Heart right ventricle (tissue), 16 donors: Measurements from ENCODE around the gene RNMT. TPM values are rescaled to one million over a fixed set of nuclear protein-coding genes. Genes with fewer than 3 reads are reported as not detected.

ENCODE experiments used
- ATAC-seq, 8 donors: fragments of 200-7000 bp; cut with Tn5 transposase; one replicate each; pipeline ENCODE4 v1.9.1; 2020; ENCODE audit warnings: mild to moderate bottlenecking in 8 of 8, moderate library complexity in 8 of 8, moderate number of reproducible peaks in 1 of 8
- DNase-seq, 2 donors: peaks; one replicate each; pipeline ENCODE4 v3.0.0-alpha.2; 2020
- H3K27ac ChIP-seq, 10 donors: fragments of 200-600 bp; sonication (generic) in 2 of 10; one replicate each; pipeline versions ENCODE4 v1.5.0 to v1.8.0; 2020 to 2022; ENCODE audit warnings: mild to moderate bottlenecking in 3 of 10
- H3K27me3 ChIP-seq, 7 donors: fragments of 200-600 bp; one replicate each; pipeline ENCODE4 v1.8.0; 2021 to 2022; ENCODE audit warnings: mild to moderate bottlenecking in 2 of 7
- H3K36me3 ChIP-seq, 9 donors: fragments of 200-600 bp; sonication (generic) in 1 of 9; one replicate each; pipeline versions ENCODE4 v1.5.0 to v1.8.0; 2020 to 2022; ENCODE audit warnings: mild to moderate bottlenecking in 2 of 9
- H3K4me1 ChIP-seq, 9 donors: fragments of 200-600 bp; sonication (generic) in 1 of 9; one replicate each; pipeline versions ENCODE4 v1.5.0 to v1.8.0; 2020 to 2022; ENCODE audit warnings: mild to moderate bottlenecking in 4 of 9
- H3K4me3 ChIP-seq, 10 donors: fragments of 200-600 bp; sonication (generic) in 2 of 10; one replicate each; pipeline versions ENCODE4 v1.5.0 to v1.8.0; 2020 to 2022; ENCODE audit warnings: mild to moderate bottlenecking in 7 of 10, moderate library complexity in 2 of 10
- H3K9me3 ChIP-seq, 11 donors: fragments of 200-600 bp in 10 of 11; sonication (generic) in 2 of 11; one replicate each; pipeline versions ENCODE4 v1.5.0 to v1.8.0; 2013 to 2022; ENCODE audit warnings: mild to moderate bottlenecking in 2 of 11, control low read depth in 1 of 11, moderate library complexity in 1 of 11
- WGBS, 2 donors: extraction: QIAGEN DNeasy Blood & Tissue Kit; methylation state at CpG; one replicate each; pipeline ENCODE4 v1.1.7; 2013; ENCODE audit warnings: inconsistent platforms in 1 of 2; 5-methylcytosine and 5-hydroxymethylcytosine counted together
- intact Hi-C, 10 donors: fragments of 100-400 bp; cut with DNase I; formaldehyde crosslinking; loops; one replicate each; pipeline versions ENCODE4 v1.11.1 to v1.14.2; 2022
- polyA plus RNA-seq, 2 donors: library from polyadenylated mRNA; stranded (reverse); fragments of 200-250 nt; gene quantifications; one replicate each; pipeline ENCODE4 v1.2.3, GENCODE V29; 2013
- total RNA-seq, 10 donors: library from RNA; stranded (reverse); fragmentation: NEBNext Ultra II Directional in 3 of 10; extraction: Animal tissue kit (Norgen Biotek cat#: 25700) in 3 of 10; gene quantifications; one replicate each; pipeline versions ENCODE4 v1.2.1 to v1.2.4, GENCODE V29; 2021 to 2023
- TF ChIP-seq, protein P1 (sequence below), 9 donors: fragments of 200-600 bp; sonication (generic) in 2 of 9; IDR thresholded peaks; one replicate each; pipeline versions ENCODE4 v1.5.0 to v1.8.0; 2021 to 2022; ENCODE audit warnings: antibody characterized with exemption in 9 of 9, mild to moderate bottlenecking in 5 of 9, moderate library complexity in 1 of 9
- donor health status: Arrhythmogenic right ventricular cardiomyopathy.
- donor health status: ischemic (EF 13 %, LVEDD 7.1; RV severe dilation, severe dysfunction).
- donor health status: healthy with polysubstance abuse.
- donor health status: DM: no; HTN: yes; CAD: no.
- donor health status: DM: no; HTN: no; CAD: no.
- donor health status: ischemic (EF 25% LVEDD 6.9; RV normal size, moderate dysfunction).
- donor health status: ischemic (EF 25% LVEDD 5.7; RV mildly dilated, moderate dysfunction).
- donor health status: healthy.
- donor health status: DM: yes; HTN: yes; CAD: no.
- donor health status: Ischemic cardiomyopathy.
- donor health status: ischemic (EF 35%, LVEDD 5.7; RV mildly dilated, moderate dysfunction).
- donor health status: nonischemic (EF 11% LVEDD 7.7; RV severe dilation, severe dysfunction).
- donor health status: DM: yes; HTN: yes; CAD: no.
- donor health status: PGD.
- donor health status: ischemic (EF 29% LVEDD 5.4; RV normal size, mild dysfunction).
- donor health status: nonischemic (EF 23%, LVEDD 6.1; RV moderate dilation, normal function).

The RNMT gene
- total and polyA plus RNA-seq, 12 donors: 12.4 to 37.0 (median 33.0) TPM

DNA sequence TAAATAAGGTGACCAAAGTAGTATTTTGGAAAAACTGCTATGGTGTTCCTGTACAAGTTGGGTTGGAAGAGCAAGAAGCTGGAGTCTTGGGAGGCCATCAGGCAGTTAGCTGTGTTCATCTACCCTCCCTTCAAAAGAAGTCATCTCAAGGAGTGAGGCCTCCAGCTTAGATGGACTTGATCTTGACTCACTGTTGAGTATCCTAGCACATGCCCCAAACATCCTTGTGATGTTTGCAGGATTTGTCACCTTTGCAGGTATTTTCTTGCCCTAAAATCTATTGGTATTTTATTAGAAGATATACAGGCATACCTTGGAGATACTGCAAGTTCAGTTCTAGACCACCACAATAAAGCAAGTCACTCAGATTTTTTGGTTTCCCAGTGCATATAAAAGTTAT is 30.2 kb downstream of the RNMT start:
- TF ChIP-seq, protein P1, sequence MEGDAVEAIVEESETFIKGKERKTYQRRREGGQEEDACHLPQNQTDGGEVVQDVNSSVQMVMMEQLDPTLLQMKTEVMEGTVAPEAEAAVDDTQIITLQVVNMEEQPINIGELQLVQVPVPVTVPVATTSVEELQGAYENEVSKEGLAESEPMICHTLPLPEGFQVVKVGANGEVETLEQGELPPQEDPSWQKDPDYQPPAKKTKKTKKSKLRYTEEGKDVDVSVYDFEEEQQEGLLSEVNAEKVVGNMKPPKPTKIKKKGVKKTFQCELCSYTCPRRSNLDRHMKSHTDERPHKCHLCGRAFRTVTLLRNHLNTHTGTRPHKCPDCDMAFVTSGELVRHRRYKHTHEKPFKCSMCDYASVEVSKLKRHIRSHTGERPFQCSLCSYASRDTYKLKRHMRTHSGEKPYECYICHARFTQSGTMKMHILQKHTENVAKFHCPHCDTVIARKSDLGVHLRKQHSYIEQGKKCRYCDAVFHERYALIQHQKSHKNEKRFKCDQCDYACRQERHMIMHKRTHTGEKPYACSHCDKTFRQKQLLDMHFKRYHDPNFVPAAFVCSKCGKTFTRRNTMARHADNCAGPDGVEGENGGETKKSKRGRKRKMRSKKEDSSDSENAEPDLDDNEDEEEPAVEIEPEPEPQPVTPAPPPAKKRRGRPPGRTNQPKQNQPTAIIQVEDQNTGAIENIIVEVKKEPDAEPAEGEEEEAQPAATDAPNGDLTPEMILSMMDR (IDR thresholded peaks at IDR 0.05): no peak
- peaks cover 0 to 100% (median 52%) of the 10 kb centered on the region in 9 donors for H3K36me3 ChIP-seq
- intact Hi-C loops: no loop called here

DNA sequence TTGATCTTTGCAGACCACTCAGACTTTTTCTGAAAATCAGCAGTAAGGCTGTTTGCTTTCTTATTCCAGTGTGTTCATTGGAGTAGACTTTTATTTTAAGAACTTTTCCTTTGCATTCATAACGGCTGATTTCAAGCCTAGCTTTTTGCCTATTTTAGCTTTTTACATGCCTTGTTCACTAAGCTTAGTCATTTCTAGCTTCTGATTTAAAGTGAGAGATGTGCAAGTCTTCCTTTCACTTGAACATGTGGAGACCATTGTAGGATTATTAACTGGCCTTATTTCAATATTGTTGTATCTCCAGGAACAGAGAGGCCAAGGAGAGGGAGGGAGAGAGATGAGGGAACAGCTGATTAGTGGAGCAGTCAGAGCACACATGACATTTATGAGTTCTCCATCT is 32.1 kb downstream of the RNMT start:
- no peak overlapping the region for H3K27ac ChIP-seq
- intact Hi-C loops: no loop called here
- H3K9me3 ChIP-seq: peaks cover 0 to 8% (median 0%) of the 10 kb centered on the region in 11 donors
- ATAC-seq: no peak
- TF ChIP-seq, protein P1 (IDR thresholded peaks at IDR 0.05): no peak
- DNase-seq: no peak
- peaks cover 0 to 98% (median 41%) of the 10 kb centered on the region in 9 donors for H3K36me3 ChIP-seq
- H3K4me1 ChIP-seq: peaks cover 0 to 30% (median 0%) of the 10 kb centered on the region in 9 donors
- no peak overlapping the region for H3K4me3 ChIP-seq
- H3K27me3 ChIP-seq: no peaks in the 10 kb centered on the region
- 80 to 90% methylated on average over 1 of the region's 1 CpG for WGBS, 2 donors

More for the DNA sequence above, 30.2 kb downstream of the RNMT start:
- ATAC-seq: peak in 1 of 8 donors; percentile 12
- peaks cover 0 to 17% (median 0%) of the 10 kb centered on the region in 9 donors for H3K4me1 ChIP-seq
- no peaks in the 10 kb centered on the region for H3K27me3 ChIP-seq
- peaks cover 0 to 8% (median 0%) of the 10 kb centered on the region in 11 donors for H3K9me3 ChIP-seq
- no peak overlapping the region for H3K27ac ChIP-seq
- H3K4me3 ChIP-seq: no peak overlapping the region
- no peak for DNase-seq

DNA sequence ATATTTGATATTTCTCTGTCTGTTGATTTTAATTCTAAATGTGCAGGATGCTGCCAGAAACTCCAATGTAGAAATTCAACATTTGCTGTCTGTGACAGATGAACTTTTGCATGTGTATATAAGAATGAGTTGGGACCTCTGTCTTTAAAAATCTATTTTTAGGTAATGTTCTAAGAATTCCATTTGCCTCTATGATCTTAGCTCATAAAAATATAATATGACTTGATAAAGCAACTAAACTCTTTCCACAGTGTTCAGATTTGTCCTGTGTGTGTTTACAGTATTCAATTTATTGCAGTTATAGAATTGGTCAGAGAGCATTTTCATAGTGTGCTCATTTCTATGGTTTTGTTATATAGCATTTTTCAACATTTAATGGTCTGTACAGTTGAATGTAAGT is 33.6 kb downstream of the RNMT start:
- intact Hi-C loops: no loop called here
- TF ChIP-seq, protein P1 (IDR thresholded peaks at IDR 0.05): no peak
- no peak for DNase-seq
- H3K36me3 ChIP-seq: peaks cover 0 to 84% (median 30%) of the 10 kb centered on the region in 9 donors
- no peak overlapping the region for H3K4me3 ChIP-seq
- peaks cover 0 to 12% (median 0%) of the 10 kb centered on the region in 11 donors for H3K9me3 ChIP-seq
- peak overlapping the region in 2 of 10 donors; percentile 29 to 53 for H3K27ac ChIP-seq
- H3K4me1 ChIP-seq: peaks cover 0 to 32% (median 0%) of the 10 kb centered on the region in 9 donors
- ATAC-seq: peak in 1 of 8 donors; percentile 38
- H3K27me3 ChIP-seq: no peaks in the 10 kb centered on the region

DNA sequence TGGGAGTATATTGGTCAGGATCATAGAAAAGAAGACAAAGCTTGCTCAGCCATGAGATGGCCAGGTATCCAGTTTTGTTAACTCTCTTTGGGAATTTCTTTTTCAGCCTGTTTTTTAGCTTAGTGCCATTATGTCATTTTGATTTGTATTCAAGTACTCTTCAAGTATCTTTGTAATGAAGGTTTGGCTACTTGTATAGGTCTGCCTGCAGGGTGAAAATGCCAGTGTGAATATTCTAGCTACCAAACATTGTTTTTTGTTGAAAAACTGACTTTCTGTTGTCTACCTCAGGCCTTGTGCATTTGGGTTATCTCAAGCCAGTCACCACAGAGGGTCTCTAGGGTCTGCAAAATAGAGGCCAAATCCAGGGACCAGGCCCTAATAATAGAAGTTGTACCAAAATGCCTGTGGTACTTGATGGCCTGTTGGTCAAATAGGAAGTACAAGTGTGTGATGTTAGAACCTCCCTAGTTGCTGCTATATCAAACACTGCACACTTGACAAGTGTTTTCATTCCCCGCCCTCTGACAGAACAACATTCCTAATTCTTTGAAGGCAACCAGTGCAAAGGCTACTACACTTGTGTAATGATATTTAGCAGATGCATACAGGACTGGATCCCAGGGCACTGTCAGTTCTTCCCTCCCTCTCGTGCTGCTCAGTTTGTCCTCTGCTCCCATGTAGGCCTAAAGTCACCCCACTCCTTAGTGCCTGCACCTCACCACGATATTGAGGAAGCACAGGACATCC is 36.4 kb downstream of the RNMT start:
- WGBS, 2 donors: 62 to 75% methylated on average over 3 of the region's 3 CpGs
- peak overlapping the region in 7 of 10 donors; percentile 25 to 73 (median 56) for H3K27ac ChIP-seq

More for the DNA sequence above, 36.4 kb downstream of the RNMT start:
- DNase-seq (peak in 1 of 2 donors; percentile 9), ATAC-seq (peak; percentile 48 to 94 (median 84))
- TF ChIP-seq, protein P1 (IDR thresholded peaks at IDR 0.05): no peak
- Histone ChIP-seq H3K27me3 (no peaks in the 10 kb centered on the region), H3K4me1 (peaks cover 0 to 32% (median 0%) of the 10 kb centered on the region in 9 donors), H3K36me3 (peaks cover 0 to 56% (median 10%) of the 10 kb centered on the region in 9 donors), H3K4me3 (no peak overlapping the region), H3K9me3 (peaks cover 0 to 36% (median 7%) of the 10 kb centered on the region in 11 donors)
- intact Hi-C loops: no loop called here
